ENCODE results near the gene NCOR2. TPM values are rescaled to one million over a fixed set of nuclear protein-coding genes. Genes with fewer than 3 reads are reported as not detected.

Gene NCOR2
- total and polyA plus RNA-seq, 2 of the 8 experiments (the other 6 are each of a cell fraction or from before 2014, with no cell fraction given), result 14.8 to 275 TPM

DNA sequence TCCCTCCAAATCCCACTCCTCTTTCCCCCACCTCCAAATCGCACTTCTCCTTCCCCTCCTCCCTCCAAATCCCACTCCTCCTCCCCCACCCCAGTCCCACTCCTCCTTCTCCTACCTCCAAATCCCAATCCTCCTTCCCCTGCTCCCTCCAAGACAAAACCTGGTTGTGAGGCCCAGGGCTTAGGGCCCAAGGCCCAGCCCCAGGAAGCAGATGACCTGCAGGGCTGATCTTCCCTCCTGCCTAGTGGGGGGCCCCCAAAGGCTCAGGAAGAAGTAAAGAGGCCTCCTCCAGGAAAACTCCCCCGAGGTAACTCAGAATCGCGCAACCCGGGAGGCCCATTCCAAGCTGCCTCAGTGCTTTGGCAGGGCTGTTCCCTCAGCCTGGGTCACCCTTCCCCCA is 34.4 kb downstream of the NCOR2 start (continued):
- TF ChIP-seq, protein P1, sequence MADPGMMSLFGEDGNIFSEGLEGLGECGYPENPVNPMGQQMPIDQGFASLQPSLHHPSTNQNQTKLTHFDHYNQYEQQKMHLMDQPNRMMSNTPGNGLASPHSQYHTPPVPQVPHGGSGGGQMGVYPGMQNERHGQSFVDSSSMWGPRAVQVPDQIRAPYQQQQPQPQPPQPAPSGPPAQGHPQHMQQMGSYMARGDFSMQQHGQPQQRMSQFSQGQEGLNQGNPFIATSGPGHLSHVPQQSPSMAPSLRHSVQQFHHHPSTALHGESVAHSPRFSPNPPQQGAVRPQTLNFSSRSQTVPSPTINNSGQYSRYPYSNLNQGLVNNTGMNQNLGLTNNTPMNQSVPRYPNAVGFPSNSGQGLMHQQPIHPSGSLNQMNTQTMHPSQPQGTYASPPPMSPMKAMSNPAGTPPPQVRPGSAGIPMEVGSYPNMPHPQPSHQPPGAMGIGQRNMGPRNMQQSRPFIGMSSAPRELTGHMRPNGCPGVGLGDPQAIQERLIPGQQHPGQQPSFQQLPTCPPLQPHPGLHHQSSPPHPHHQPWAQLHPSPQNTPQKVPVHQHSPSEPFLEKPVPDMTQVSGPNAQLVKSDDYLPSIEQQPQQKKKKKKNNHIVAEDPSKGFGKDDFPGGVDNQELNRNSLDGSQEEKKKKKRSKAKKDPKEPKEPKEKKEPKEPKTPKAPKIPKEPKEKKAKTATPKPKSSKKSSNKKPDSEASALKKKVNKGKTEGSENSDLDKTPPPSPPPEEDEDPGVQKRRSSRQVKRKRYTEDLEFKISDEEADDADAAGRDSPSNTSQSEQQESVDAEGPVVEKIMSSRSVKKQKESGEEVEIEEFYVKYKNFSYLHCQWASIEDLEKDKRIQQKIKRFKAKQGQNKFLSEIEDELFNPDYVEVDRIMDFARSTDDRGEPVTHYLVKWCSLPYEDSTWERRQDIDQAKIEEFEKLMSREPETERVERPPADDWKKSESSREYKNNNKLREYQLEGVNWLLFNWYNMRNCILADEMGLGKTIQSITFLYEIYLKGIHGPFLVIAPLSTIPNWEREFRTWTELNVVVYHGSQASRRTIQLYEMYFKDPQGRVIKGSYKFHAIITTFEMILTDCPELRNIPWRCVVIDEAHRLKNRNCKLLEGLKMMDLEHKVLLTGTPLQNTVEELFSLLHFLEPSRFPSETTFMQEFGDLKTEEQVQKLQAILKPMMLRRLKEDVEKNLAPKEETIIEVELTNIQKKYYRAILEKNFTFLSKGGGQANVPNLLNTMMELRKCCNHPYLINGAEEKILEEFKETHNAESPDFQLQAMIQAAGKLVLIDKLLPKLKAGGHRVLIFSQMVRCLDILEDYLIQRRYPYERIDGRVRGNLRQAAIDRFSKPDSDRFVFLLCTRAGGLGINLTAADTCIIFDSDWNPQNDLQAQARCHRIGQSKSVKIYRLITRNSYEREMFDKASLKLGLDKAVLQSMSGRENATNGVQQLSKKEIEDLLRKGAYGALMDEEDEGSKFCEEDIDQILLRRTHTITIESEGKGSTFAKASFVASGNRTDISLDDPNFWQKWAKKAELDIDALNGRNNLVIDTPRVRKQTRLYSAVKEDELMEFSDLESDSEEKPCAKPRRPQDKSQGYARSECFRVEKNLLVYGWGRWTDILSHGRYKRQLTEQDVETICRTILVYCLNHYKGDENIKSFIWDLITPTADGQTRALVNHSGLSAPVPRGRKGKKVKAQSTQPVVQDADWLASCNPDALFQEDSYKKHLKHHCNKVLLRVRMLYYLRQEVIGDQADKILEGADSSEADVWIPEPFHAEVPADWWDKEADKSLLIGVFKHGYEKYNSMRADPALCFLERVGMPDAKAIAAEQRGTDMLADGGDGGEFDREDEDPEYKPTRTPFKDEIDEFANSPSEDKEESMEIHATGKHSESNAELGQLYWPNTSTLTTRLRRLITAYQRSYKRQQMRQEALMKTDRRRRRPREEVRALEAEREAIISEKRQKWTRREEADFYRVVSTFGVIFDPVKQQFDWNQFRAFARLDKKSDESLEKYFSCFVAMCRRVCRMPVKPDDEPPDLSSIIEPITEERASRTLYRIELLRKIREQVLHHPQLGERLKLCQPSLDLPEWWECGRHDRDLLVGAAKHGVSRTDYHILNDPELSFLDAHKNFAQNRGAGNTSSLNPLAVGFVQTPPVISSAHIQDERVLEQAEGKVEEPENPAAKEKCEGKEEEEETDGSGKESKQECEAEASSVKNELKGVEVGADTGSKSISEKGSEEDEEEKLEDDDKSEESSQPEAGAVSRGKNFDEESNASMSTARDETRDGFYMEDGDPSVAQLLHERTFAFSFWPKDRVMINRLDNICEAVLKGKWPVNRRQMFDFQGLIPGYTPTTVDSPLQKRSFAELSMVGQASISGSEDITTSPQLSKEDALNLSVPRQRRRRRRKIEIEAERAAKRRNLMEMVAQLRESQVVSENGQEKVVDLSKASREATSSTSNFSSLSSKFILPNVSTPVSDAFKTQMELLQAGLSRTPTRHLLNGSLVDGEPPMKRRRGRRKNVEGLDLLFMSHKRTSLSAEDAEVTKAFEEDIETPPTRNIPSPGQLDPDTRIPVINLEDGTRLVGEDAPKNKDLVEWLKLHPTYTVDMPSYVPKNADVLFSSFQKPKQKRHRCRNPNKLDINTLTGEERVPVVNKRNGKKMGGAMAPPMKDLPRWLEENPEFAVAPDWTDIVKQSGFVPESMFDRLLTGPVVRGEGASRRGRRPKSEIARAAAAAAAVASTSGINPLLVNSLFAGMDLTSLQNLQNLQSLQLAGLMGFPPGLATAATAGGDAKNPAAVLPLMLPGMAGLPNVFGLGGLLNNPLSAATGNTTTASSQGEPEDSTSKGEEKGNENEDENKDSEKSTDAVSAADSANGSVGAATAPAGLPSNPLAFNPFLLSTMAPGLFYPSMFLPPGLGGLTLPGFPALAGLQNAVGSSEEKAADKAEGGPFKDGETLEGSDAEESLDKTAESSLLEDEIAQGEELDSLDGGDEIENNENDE (IDR thresholded peaks at IDR 0.05; ENCODE audit: insufficient replicate concordance, low read length), result no peak
- TF ChIP-seq TCF12 (IDR thresholded peaks at IDR 0.05; ENCODE audit: low read depth, low read length), result no peak
- no peak for TF ChIP-seq SIRT6 (IDR thresholded peaks at IDR 0.05; ENCODE audit: low read length)
- TF ChIP-seq SP4 (IDR thresholded peaks at IDR 0.05; ENCODE audit: low read length), result no peak
- no peak for TF ChIP-seq BCL11A (IDR thresholded peaks at IDR 0.05; ENCODE audit: low read depth in 2 of 2, low read length in 2 of 2)
- TF ChIP-seq, protein P2, sequence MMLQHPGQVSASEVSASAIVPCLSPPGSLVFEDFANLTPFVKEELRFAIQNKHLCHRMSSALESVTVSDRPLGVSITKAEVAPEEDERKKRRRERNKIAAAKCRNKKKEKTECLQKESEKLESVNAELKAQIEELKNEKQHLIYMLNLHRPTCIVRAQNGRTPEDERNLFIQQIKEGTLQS (IDR thresholded peaks at IDR 0.05; ENCODE audit: insufficient read depth, low read depth, low read length), result no peak
- TF ChIP-seq, protein P3, sequence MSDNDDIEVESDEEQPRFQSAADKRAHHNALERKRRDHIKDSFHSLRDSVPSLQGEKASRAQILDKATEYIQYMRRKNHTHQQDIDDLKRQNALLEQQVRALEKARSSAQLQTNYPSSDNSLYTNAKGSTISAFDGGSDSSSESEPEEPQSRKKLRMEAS (IDR thresholded peaks at IDR 0.05), result no peak
- TF ChIP-seq RNF2 (IDR thresholded peaks at IDR 0.05; ENCODE audit: borderline replicate concordance, low read depth, low read length, missing control alignments, poor library complexity, severe bottlenecking), result no peak
- no peak for TF ChIP-seq MAFK (IDR thresholded peaks at IDR 0.05; ENCODE audit: low read depth, low read length)
- TF ChIP-seq SP1 (IDR thresholded peaks at IDR 0.05; ENCODE audit: low read depth, low read length), result no peak
- TF ChIP-seq CEBPB (IDR thresholded peaks at IDR 0.05; ENCODE audit: low read depth, low read length), result no peak
- TF ChIP-seq CTBP2 (IDR thresholded peaks at IDR 0.05; ENCODE audit: borderline replicate concordance, insufficient read depth, insufficient read length, low read length), result no peak

Measured in H1 (cell line).